HG02981 (cell line): ENCODE measurements around the gene TPCN1.

Experiments
- ATAC-seq: cut with Tn5 transposase; IDR thresholded peaks from one replicate; pipeline ENCODE4 v1.9.1; 2021; ENCODE audit warnings: mild to moderate bottlenecking, moderate library complexity; ENCODE audit not compliant: unreplicated experiment

Gene TPCN1

GRCh38 chr12:113222730-113223531, 1.7 kb downstream of the TPCN1 start:
- ATAC-seq, result no peak

- ATAC-seq, result no peak
Measured at GRCh38 chr12:113224955-113225354, 3.7 kb downstream of the TPCN1 start.

- ATAC-seq, result no peak
Measured at GRCh38 chr12:113226696-113227568, 5.7 kb downstream of the TPCN1 start.

GRCh38 chr12:113227686-113228391, 6.6 kb downstream of the TPCN1 start:
- ATAC-seq, result no peak

GRCh38 chr12:113228394-113229028, 7.2 kb downstream of the TPCN1 start:
- no peak for ATAC-seq

GRCh38 chr12:113230315-113231234, 9.3 kb downstream of the TPCN1 start:
- ATAC-seq, result peak; percentile 3

GRCh38 chr12:113231235-113232088, 10.2 kb downstream of the TPCN1 start:
- ATAC-seq, result no peak

- ATAC-seq, result no peak
Measured at GRCh38 chr12:113232089-113232839, 11.0 kb downstream of the TPCN1 start.

- peak; percentile 64 for ATAC-seq
Measured at GRCh38 chr12:113232840-113233585, 11.7 kb downstream of the TPCN1 start.

- no peak for ATAC-seq
Measured at GRCh38 chr12:113233967-113234366, 12.7 kb downstream of the TPCN1 start.

- no peak for ATAC-seq
Measured at GRCh38 chr12:113234483-113234882, 13.2 kb downstream of the TPCN1 start.

- ATAC-seq, result no peak
Measured at GRCh38 chr12:113235976-113236375, 14.7 kb downstream of the TPCN1 start.

- ATAC-seq, result no peak
Measured at GRCh38 chr12:113236539-113237399, 15.5 kb downstream of the TPCN1 start.

- ATAC-seq, result no peak
Measured at GRCh38 chr12:113237748-113238147, 16.5 kb downstream of the TPCN1 start.

- no peak for ATAC-seq
Measured at GRCh38 chr12:113238309-113238708, 17.0 kb downstream of the TPCN1 start.

GRCh38 chr12:113239288-113239771, 18.1 kb downstream of the TPCN1 start:
- no peak for ATAC-seq
